DOHH2 (cell line): ENCODE results near the gene FAM174B.

Experiments
- H3F3A ChIP-seq: fragments of 200-600 bp; sonication (generic), shearing (Covaris generic); 2 replicates; pipeline ENCODE4 v1.6.0; 2016; ENCODE audit warnings: antibody characterized with exemption, mild to moderate bottlenecking; ENCODE audit not compliant: control insufficient read depth, insufficient read depth
- H3K27ac ChIP-seq: fragments of 200-600 bp; sonication (generic); 2 replicates; pipeline ENCODE4 v1.5.1; 2014; ENCODE audit warnings: low read depth, mild to moderate bottlenecking, low read length, moderate library complexity
- H3K27me3 ChIP-seq: fragments of 200-600 bp; sonication (generic); 2 replicates; pipeline ENCODE4 v1.6.1; 2014; ENCODE audit warnings: mild to moderate bottlenecking, low read length, mixed read lengths; ENCODE audit not compliant: control insufficient read depth
- H3K36me3 ChIP-seq: fragments of 200-600 bp; sonication (generic); 2 replicates; pipeline ENCODE4 v1.6.1; 2014; ENCODE audit warnings: mild to moderate bottlenecking, low read length, moderate library complexity, mixed read lengths; ENCODE audit not compliant: control insufficient read depth
- H3K4me1 ChIP-seq: fragments of 200-600 bp; sonication (generic); 2 replicates; pipeline ENCODE4 v1.6.1; 2014; ENCODE audit warnings: mild to moderate bottlenecking, low read length, mixed read lengths; ENCODE audit not compliant: control insufficient read depth
- H3K4me2 ChIP-seq: fragments of 200-600 bp; sonication (generic); 2 replicates; pipeline ENCODE4 v1.6.0; 2014; ENCODE audit warnings: mild to moderate bottlenecking, low read length, moderate library complexity
- H3K4me3 ChIP-seq: fragments of 200-600 bp; sonication (generic); 2 replicates; pipeline ENCODE4 v1.5.1; 2014; ENCODE audit warnings: mild to moderate bottlenecking, low read length, mixed read lengths
- H3K79me2 ChIP-seq: fragments of 200-600 bp; sonication (generic); 2 replicates; pipeline ENCODE4 v1.6.1; 2014; ENCODE audit warnings: mild to moderate bottlenecking, low read length, mixed read lengths; ENCODE audit not compliant: control insufficient read depth
- H3K9me2 ChIP-seq: fragments of 200-600 bp; sonication (generic); replicated peaks from 2 replicates; pipeline ENCODE4 v1.6.1; 2014; ENCODE audit warnings: mild to moderate bottlenecking, low read length, mixed read lengths; ENCODE audit not compliant: control insufficient read depth
- H3K9me3 ChIP-seq: fragments of 200-600 bp; sonication (generic); 2 replicates; pipeline ENCODE4 v1.6.1; 2014; ENCODE audit warnings: antibody characterized with exemption, low read length, mixed read lengths; ENCODE audit not compliant: control insufficient read depth, insufficient read depth
- H4K20me1 ChIP-seq: fragments of 200-600 bp; sonication (generic); 2 replicates; pipeline ENCODE4 v1.6.0; 2014; ENCODE audit warnings: low read depth, mild to moderate bottlenecking, antibody characterized with exemption, low read length, moderate library complexity; ENCODE audit not compliant: control insufficient read depth, insufficient read depth
- EZH2phosphoT487 ChIP-seq: fragments of 200-600 bp; sonication (generic); IDR thresholded peaks from 2 replicates; pipeline ENCODE4 v1.6.1; 2017; ENCODE audit warnings: borderline replicate concordance, mild to moderate bottlenecking, antibody characterized with exemption, low read length, moderate library complexity, mixed read lengths
- TF ChIP-seq, protein P1 (sequence below): fragments of 200-600 bp; sonication (generic); IDR thresholded peaks from one replicate; pipeline ENCODE4 v1.5.1; 2014; ENCODE audit warnings: antibody characterized with exemption, mild to moderate bottlenecking, low read depth, low read length; ENCODE audit not compliant: poor library complexity, severe bottlenecking

Gene FAM174B

DNA sequence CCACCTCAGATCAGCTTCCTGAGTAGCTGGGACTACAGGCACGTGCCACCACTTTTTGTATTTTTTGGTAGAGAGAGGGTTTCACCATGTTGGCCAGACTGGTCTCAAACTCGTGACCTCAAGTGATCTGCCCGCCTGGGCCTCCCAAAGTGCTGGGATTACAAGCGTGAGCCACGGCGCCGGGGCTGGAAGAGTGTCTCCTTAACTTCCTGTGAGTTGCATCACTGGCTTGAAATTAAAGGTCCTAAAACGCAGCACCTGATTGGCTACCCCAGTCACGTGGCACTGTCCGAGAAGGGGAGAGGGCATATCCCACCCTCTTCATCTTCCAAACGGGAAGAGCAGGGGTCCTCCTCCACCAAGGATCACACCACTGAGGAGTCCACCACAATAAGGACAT is 5.5 kb upstream of the FAM174B start:
- Histone ChIP-seq H3K9me3 (no peaks in the 10 kb centered on the region), H3K27me3 (peaks cover 4% of the 10 kb centered on the region; the same call in 1 of the 2 replicates), H3K4me1 (no peaks in the 10 kb centered on the region), H4K20me1 (no peaks in the 10 kb centered on the region), H3K4me2 (no peak overlapping the region), H3K27ac (no peak overlapping the region), H3K36me3 (no peaks in the 10 kb centered on the region), H3K4me3 (no peak overlapping the region), H3K79me2 (no peaks in the 10 kb centered on the region), H3F3A (no peaks in the 10 kb centered on the region), H3K9me2 (no peaks in the 10 kb centered on the region)
- no peak for TF ChIP-seq EZH2phosphoT487
- TF ChIP-seq, protein P1, sequence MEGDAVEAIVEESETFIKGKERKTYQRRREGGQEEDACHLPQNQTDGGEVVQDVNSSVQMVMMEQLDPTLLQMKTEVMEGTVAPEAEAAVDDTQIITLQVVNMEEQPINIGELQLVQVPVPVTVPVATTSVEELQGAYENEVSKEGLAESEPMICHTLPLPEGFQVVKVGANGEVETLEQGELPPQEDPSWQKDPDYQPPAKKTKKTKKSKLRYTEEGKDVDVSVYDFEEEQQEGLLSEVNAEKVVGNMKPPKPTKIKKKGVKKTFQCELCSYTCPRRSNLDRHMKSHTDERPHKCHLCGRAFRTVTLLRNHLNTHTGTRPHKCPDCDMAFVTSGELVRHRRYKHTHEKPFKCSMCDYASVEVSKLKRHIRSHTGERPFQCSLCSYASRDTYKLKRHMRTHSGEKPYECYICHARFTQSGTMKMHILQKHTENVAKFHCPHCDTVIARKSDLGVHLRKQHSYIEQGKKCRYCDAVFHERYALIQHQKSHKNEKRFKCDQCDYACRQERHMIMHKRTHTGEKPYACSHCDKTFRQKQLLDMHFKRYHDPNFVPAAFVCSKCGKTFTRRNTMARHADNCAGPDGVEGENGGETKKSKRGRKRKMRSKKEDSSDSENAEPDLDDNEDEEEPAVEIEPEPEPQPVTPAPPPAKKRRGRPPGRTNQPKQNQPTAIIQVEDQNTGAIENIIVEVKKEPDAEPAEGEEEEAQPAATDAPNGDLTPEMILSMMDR: no peak

DNA sequence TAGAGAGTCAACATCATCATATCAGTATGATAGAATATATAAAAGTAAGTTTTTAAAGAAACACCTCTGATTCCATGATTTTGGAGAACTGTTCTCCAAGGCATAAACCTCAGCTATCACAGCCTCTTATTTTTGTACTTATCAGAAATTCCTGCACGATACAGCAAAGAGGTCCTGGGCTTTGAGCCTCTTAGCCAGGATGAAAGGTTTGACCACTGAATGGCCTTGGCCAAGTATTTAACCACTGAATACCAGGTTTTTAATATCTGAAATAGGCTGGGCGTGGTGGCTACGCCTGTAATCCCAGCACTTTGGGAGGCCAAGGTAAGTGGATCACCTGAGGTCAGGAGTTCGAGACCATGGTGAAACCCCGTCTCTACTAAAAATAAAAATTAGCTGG is 1.9 kb upstream of the FAM174B start:
- Histone ChIP-seq H3K79me2 (no peaks in the 10 kb centered on the region), H3F3A (no peaks in the 10 kb centered on the region), H3K4me3 (no peak overlapping the region), H3K9me2 (no peaks in the 10 kb centered on the region), H4K20me1 (no peaks in the 10 kb centered on the region), H3K9me3 (no peaks in the 10 kb centered on the region), H3K4me2 (no peak overlapping the region), H3K27ac (no peak overlapping the region), H3K36me3 (no peaks in the 10 kb centered on the region), H3K4me1 (no peaks in the 10 kb centered on the region), H3K27me3 (no peaks in the 10 kb centered on the region)
- TF ChIP-seq EZH2phosphoT487: no peak
- TF ChIP-seq, protein P1: no peak

DNA sequence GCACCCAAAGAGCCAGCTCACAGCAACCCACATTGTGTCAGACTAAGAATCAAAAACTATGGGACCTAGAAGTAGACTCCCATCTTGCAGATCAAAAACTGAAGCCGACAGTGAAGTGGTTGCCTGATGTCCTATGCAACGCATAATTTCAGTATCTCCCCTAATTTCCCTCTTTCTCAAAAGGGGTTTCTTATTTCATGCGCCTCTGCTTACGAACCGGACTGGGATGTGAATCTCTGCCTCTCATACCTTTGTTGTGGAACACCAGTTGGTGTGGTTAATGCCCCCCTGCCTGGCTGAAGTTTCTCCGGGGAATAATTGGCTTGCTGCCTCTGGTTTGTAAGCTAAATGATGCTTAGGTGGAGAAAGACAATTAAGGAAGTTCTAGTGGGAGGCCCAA is 514 bp upstream of the FAM174B start:
- no peaks in the 10 kb centered on the region for H3K4me1 ChIP-seq

More for the DNA sequence above, 514 bp upstream of the FAM174B start:
- H3K27ac ChIP-seq: no peak overlapping the region
- no peak for TF ChIP-seq EZH2phosphoT487
- TF ChIP-seq, protein P1: no peak
- H3K79me2 ChIP-seq: no peaks in the 10 kb centered on the region
- 0 out of 2 replicates have a peak, but pooled peaks cover under 1% of the 10 kb centered on the region for H3K9me3 ChIP-seq
- H3K36me3 ChIP-seq: no peaks in the 10 kb centered on the region
- H3K4me2 ChIP-seq: no peak overlapping the region
- H3K9me2 ChIP-seq: no peaks in the 10 kb centered on the region
- no peaks in the 10 kb centered on the region for H3F3A ChIP-seq
- H4K20me1 ChIP-seq: no peaks in the 10 kb centered on the region
- no peaks in the 10 kb centered on the region for H3K27me3 ChIP-seq
- no peak overlapping the region for H3K4me3 ChIP-seq
